ENCODE results near the gene PCK1.

The PCK1 gene

DNA sequence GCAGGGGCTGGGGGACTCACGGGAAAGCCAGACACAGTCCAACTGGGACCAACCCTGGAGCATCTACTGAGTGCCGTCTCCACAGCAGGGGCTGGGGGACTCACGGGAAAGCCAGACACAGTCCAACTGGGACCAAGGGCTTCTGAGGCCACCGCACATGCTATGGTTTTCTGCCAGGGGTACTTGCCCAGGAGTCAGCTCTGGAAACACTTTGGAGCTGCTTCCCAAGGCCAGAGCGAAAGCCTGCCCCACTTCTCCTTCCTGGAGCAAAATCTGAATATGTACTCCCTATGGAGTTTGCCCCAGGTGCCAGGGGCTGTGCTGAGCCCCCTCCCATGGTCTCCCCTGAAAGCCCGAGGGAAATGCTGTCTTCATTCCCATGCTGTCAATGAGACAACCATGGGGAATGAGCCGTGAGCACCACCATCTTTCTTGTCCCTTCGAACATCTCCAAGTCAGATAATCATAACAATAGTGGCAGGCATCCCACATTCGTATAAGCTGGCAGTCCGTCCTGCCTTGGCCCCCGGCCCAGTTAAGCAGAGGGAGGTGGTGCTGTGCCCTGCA, 18.5 kb downstream of the PCK1 start:
- no peak overlapping the region for H2BK12ac ChIP-seq (ENCODE audit: low read length in 2 of 2)
- no peak overlapping the region for H2BK5ac ChIP-seq (ENCODE audit: low read depth, low read length, poor library complexity, severe bottlenecking)
- peaks cover 6% of the 10 kb centered on the region for H3K4me1 ChIP-seq (ENCODE audit: control insufficient read depth, insufficient read depth, low read depth, low read length)
- H4K91ac ChIP-seq (ENCODE audit: low read length) = no peak overlapping the region
- no peak overlapping the region for H3K18ac ChIP-seq (ENCODE audit: low read depth in 1 of 2, low read length in 2 of 2)
- H3K9me3 ChIP-seq (ENCODE audit: control insufficient read depth, low read length) = peaks cover 6% of the 10 kb centered on the region
- H3K27ac ChIP-seq (ENCODE audit: low read length, poor library complexity, severe bottlenecking) = no peak overlapping the region
- 81% methylated on average over 10 of the region's 11 CpGs for WGBS
- no peak overlapping the region for H3K4me3 ChIP-seq (ENCODE audit: insufficient read depth in 1 of 2, low read depth in 1 of 2, low read length in 2 of 2)
- no peaks in the 10 kb centered on the region for H3K79me1 ChIP-seq (replicated peaks; ENCODE audit: low read length, poor library complexity, severe bottlenecking)
- no peak overlapping the region for H3K14ac ChIP-seq (ENCODE audit: low read length in 2 of 2)
- no peak overlapping the region for H3K4ac ChIP-seq (ENCODE audit: low read depth in 1 of 2, low read length in 2 of 2)
- H2AFZ ChIP-seq (ENCODE audit: low read depth, low read length) = no peak overlapping the region
- H2BK120ac ChIP-seq (ENCODE audit: low read depth, low read length) = no peak overlapping the region
- H3K4me2 ChIP-seq (ENCODE audit: low read length, poor library complexity, severe bottlenecking) = no peak overlapping the region
- no peak for DNase-seq
- H3K23ac ChIP-seq (ENCODE audit: low read length in 2 of 2) = no peak overlapping the region
- no peak overlapping the region for H4K8ac ChIP-seq (ENCODE audit: low read length)
- no peak overlapping the region for H2AK5ac ChIP-seq (ENCODE audit: low read length, severe bottlenecking)
- H2BK15ac ChIP-seq (ENCODE audit: low read depth, poor library complexity, severe bottlenecking) = no peak overlapping the region
- H3K27me3 ChIP-seq (ENCODE audit: control insufficient read depth in 1 of 2, insufficient read depth in 1 of 2, low read length in 2 of 2) = peaks cover 70 to 96% of the 10 kb centered on the region in 2 experiments
- no peak overlapping the region for H3K9ac ChIP-seq (ENCODE audit: low read length)
- no peaks in the 10 kb centered on the region for H3K36me3 ChIP-seq (ENCODE audit: control insufficient read depth in 1 of 2, insufficient read depth in 2 of 2, low read depth in 1 of 2, low read length in 2 of 2)

DNA sequence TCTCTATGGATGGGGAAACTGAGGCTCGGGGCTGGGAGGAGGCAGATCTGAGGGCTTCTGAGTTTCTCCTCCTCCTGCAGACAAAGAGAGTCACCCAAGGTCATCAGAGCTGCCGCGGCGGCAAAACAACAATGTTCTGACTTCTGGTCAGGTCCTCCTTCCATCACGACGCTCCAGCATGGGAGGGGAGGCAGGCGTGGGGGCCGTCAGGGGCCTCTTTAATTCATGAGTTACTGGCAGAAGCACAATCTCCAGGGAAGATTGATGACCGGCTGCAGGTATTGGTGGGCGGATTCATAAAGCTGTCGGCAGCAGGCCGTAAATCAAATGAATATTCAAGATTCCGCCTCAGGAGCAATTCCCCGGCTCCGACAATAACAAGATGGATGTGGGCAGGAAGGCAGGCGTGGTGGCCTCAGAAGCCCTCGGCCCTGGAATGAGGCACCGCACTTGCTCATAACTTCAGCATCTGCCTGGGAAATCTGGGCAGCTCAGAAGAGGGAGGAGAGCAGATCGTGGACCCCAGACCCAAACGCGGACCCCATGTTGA, 19.1 kb downstream of the PCK1 start:
- 69% methylated on average over 20 of the region's 21 CpGs for WGBS
- Histone ChIP-seq H2BK120ac (ENCODE audit: low read depth, low read length) (no peak overlapping the region), H3K23ac (ENCODE audit: low read length in 2 of 2) (no peak overlapping the region)

DNA sequence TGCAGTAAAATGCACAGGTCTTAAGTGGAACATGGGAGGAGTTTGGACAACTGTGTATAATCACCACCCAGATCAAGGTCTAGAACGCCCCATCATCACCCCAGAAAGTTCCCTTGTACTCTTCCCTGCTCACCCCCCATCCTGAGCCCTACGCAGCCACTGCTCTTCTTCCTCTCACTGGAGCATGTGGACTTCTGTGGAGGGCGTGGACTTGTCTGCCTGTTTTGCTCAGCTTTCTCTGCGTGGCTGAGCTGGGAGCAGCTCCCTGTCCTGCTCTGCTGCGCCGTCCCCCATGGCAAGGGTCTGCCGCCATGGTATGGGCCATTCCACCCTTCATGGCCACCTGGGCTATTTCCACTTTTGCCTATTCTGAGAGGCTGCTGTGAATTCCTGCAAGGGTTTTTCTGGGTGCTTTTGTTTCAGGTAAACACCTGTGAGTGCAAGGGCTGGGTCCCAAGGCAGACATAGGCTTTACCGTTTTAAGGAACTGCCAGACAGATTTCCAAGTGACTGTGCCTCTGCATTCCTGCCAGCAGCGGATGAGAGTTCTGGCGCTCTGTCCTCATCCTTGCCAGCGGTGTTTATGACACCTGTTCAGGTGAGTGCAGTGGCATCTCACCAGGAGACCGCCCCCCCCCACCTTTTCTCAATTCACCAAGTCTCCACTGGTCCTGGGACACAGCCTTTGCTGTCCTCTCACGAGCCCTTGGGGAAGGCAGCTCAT, 19.7 kb downstream of the PCK1 start:
- no peak overlapping the region for H3K4ac ChIP-seq (ENCODE audit: low read depth in 1 of 2, low read length in 2 of 2)
- no peak overlapping the region for H3K27ac ChIP-seq (ENCODE audit: low read length, poor library complexity, severe bottlenecking)
- no peaks in the 10 kb centered on the region for H3K79me1 ChIP-seq (replicated peaks; ENCODE audit: low read length, poor library complexity, severe bottlenecking)
- peaks cover 6% of the 10 kb centered on the region for H3K4me1 ChIP-seq (ENCODE audit: control insufficient read depth, insufficient read depth, low read depth, low read length)
- H3K27me3 ChIP-seq (ENCODE audit: control insufficient read depth in 1 of 2, insufficient read depth in 1 of 2, low read length in 2 of 2) = peaks cover 74 to 97% of the 10 kb centered on the region in 2 experiments
- H3K4me3 ChIP-seq (ENCODE audit: insufficient read depth in 1 of 2, low read depth in 1 of 2, low read length in 2 of 2) = no peak overlapping the region
- no peak overlapping the region for H2BK5ac ChIP-seq (ENCODE audit: low read depth, low read length, poor library complexity, severe bottlenecking)
- H3K14ac ChIP-seq (ENCODE audit: low read length in 2 of 2) = no peak overlapping the region
- H2BK12ac ChIP-seq (ENCODE audit: low read length in 2 of 2) = no peak overlapping the region
- no peak overlapping the region for H2AK5ac ChIP-seq (ENCODE audit: low read length, severe bottlenecking)
- H2BK120ac ChIP-seq (ENCODE audit: low read depth, low read length) = no peak overlapping the region
- no peak overlapping the region for H3K18ac ChIP-seq (ENCODE audit: low read depth in 1 of 2, low read length in 2 of 2)
- H3K9me3 ChIP-seq (ENCODE audit: control insufficient read depth, low read length) = peaks cover 6% of the 10 kb centered on the region
- no peak overlapping the region for H4K91ac ChIP-seq (ENCODE audit: low read length)
- no peak overlapping the region for H3K9ac ChIP-seq (ENCODE audit: low read length)
- no peak overlapping the region for H3K4me2 ChIP-seq (ENCODE audit: low read length, poor library complexity, severe bottlenecking)
- no peak overlapping the region for H2AFZ ChIP-seq (ENCODE audit: low read depth, low read length)
- no peak for DNase-seq
- H2BK15ac ChIP-seq (ENCODE audit: low read depth, poor library complexity, severe bottlenecking) = no peak overlapping the region
- WGBS = 83% methylated on average over 13 of the region's 13 CpGs
- no peaks in the 10 kb centered on the region for H3K36me3 ChIP-seq (ENCODE audit: control insufficient read depth in 1 of 2, insufficient read depth in 2 of 2, low read depth in 1 of 2, low read length in 2 of 2)
- no peak overlapping the region for H3K23ac ChIP-seq (ENCODE audit: low read length in 2 of 2)
- no peak overlapping the region for H4K8ac ChIP-seq (ENCODE audit: low read length)

More for the DNA sequence above, 19.1 kb downstream of the PCK1 start:
- Histone ChIP-seq H3K36me3 (ENCODE audit: control insufficient read depth in 1 of 2, insufficient read depth in 2 of 2, low read depth in 1 of 2, low read length in 2 of 2) (no peaks in the 10 kb centered on the region), H3K4me2 (ENCODE audit: low read length, poor library complexity, severe bottlenecking) (no peak overlapping the region), H4K91ac (ENCODE audit: low read length) (no peak overlapping the region), H3K4ac (ENCODE audit: low read depth in 1 of 2, low read length in 2 of 2) (no peak overlapping the region), H2BK12ac (ENCODE audit: low read length in 2 of 2) (no peak overlapping the region), H2AK5ac (ENCODE audit: low read length, severe bottlenecking) (no peak overlapping the region), H2AFZ (ENCODE audit: low read depth, low read length) (no peak overlapping the region), H3K9ac (ENCODE audit: low read length) (no peak overlapping the region), H3K4me1 (ENCODE audit: control insufficient read depth, insufficient read depth, low read depth, low read length) (peaks cover 6% of the 10 kb centered on the region), H3K27me3 (ENCODE audit: control insufficient read depth in 1 of 2, insufficient read depth in 1 of 2, low read length in 2 of 2) (peaks cover 70 to 97% of the 10 kb centered on the region in 2 experiments), H3K4me3 (ENCODE audit: insufficient read depth in 1 of 2, low read depth in 1 of 2, low read length in 2 of 2) (no peak overlapping the region), H3K18ac (ENCODE audit: low read depth in 1 of 2, low read length in 2 of 2) (no peak overlapping the region), H3K9me3 (ENCODE audit: control insufficient read depth, low read length) (peaks cover 6% of the 10 kb centered on the region), H3K14ac (ENCODE audit: low read length in 2 of 2) (no peak overlapping the region), H3K79me1 (replicated peaks; ENCODE audit: low read length, poor library complexity, severe bottlenecking) (no peaks in the 10 kb centered on the region), H4K8ac (ENCODE audit: low read length) (no peak overlapping the region), H2BK15ac (ENCODE audit: low read depth, poor library complexity, severe bottlenecking) (no peak overlapping the region), H3K27ac (ENCODE audit: low read length, poor library complexity, severe bottlenecking) (no peak overlapping the region), H2BK5ac (ENCODE audit: low read depth, low read length, poor library complexity, severe bottlenecking) (no peak overlapping the region)
- no peak for DNase-seq

DNA sequence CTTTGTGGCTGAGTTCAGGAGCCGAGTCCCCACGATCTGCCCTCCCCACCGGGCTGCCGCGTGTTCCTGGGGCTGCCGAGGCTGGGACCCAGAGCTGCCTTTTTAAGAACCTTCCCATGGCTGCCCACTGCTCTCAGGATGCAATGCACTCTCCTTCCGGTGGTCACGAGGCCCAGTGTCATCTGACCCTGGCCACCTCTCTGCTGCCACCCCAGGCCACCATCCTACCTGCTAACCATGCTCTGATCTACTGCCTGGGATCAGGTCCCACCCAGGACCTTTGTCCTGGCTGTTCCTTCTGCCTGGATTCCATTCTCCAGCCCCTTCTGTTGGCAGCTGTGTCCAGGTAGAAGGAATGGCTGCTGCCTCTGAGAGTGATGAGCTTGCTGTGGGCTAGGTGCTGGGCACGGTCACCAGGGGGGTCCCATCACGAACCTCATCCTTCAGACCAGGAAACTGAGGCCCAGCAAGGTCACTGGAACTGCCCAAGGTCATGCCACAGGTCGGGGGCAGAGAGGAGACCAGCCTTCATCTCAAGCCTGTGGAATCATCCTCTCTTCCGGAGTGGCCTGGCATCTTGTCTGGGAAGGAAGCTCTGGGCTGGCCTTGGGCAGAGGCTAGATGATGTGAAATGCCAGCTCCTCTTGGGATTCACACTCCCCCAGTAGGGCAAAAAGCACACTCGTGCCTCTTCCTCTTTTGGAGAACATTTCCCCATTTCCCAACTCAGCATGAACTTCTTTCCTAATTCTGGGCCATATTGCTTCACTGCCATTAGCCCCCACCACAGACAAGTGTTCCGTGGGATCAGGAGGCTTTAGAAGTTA, 20.5 kb downstream of the PCK1 start:
- H3K27me3 ChIP-seq (ENCODE audit: control insufficient read depth in 1 of 2, insufficient read depth in 1 of 2, low read length in 2 of 2) = peaks cover 74 to 97% of the 10 kb centered on the region in 2 experiments
- H2AK5ac ChIP-seq (ENCODE audit: low read length, severe bottlenecking) = no peak overlapping the region
- no peak overlapping the region for H2BK120ac ChIP-seq (ENCODE audit: low read depth, low read length)
- H3K79me1 ChIP-seq (replicated peaks; ENCODE audit: low read length, poor library complexity, severe bottlenecking) = no peaks in the 10 kb centered on the region
- H3K23ac ChIP-seq (ENCODE audit: low read length in 2 of 2) = no peak overlapping the region
- no peak overlapping the region for H3K18ac ChIP-seq (ENCODE audit: low read depth in 1 of 2, low read length in 2 of 2)
- H3K14ac ChIP-seq (ENCODE audit: low read length in 2 of 2) = no peak overlapping the region
- H3K9me3 ChIP-seq (ENCODE audit: control insufficient read depth, low read length) = peaks cover 6% of the 10 kb centered on the region
- no peak overlapping the region for H2BK12ac ChIP-seq (ENCODE audit: low read length in 2 of 2)
- no peak overlapping the region for H3K27ac ChIP-seq (ENCODE audit: low read length, poor library complexity, severe bottlenecking)
- no peak overlapping the region for H2BK5ac ChIP-seq (ENCODE audit: low read depth, low read length, poor library complexity, severe bottlenecking)
- no peak overlapping the region for H3K9ac ChIP-seq (ENCODE audit: low read length)
- no peak overlapping the region for H3K4me3 ChIP-seq (ENCODE audit: insufficient read depth in 1 of 2, low read depth in 1 of 2, low read length in 2 of 2)
- H3K36me3 ChIP-seq (ENCODE audit: control insufficient read depth in 1 of 2, insufficient read depth in 2 of 2, low read depth in 1 of 2, low read length in 2 of 2) = no peaks in the 10 kb centered on the region
- H2BK15ac ChIP-seq (ENCODE audit: low read depth, poor library complexity, severe bottlenecking) = no peak overlapping the region
- H3K4me1 ChIP-seq (ENCODE audit: control insufficient read depth, insufficient read depth, low read depth, low read length) = peaks cover 6% of the 10 kb centered on the region
- no peak for DNase-seq
- no peak overlapping the region for H4K91ac ChIP-seq (ENCODE audit: low read length)
- no peak overlapping the region for H4K8ac ChIP-seq (ENCODE audit: low read length)
- no peak overlapping the region for H3K4ac ChIP-seq (ENCODE audit: low read depth in 1 of 2, low read length in 2 of 2)
- H3K4me2 ChIP-seq (ENCODE audit: low read length, poor library complexity, severe bottlenecking) = no peak overlapping the region
- no peak overlapping the region for H2AFZ ChIP-seq (ENCODE audit: low read depth, low read length)
- 75% methylated on average over 14 of the region's 14 CpGs for WGBS

Data from mesenchymal stem cell (in vitro differentiated cells and primary cell).